Stimulated activated CD4-positive, alpha-beta T cell treated with anti-CD3 and anti-CD28 coated beads, Interleukin-2, amount 100 ng/mL, for 48 hours (primary cell): Measurements from ENCODE around the gene MGAT4D.
"Not testable (repeated sequence)": the region's sequence is repeated elsewhere in the genome, so short reads cannot be mapped to it uniquely, and the experiment has no call there.

ENCODE experiments used
- DNase-seq, 2 donors: peaks; one replicate each; pipeline ENCODE4 v3.0.0-alpha.2; 2020

Gene MGAT4D

DNA sequence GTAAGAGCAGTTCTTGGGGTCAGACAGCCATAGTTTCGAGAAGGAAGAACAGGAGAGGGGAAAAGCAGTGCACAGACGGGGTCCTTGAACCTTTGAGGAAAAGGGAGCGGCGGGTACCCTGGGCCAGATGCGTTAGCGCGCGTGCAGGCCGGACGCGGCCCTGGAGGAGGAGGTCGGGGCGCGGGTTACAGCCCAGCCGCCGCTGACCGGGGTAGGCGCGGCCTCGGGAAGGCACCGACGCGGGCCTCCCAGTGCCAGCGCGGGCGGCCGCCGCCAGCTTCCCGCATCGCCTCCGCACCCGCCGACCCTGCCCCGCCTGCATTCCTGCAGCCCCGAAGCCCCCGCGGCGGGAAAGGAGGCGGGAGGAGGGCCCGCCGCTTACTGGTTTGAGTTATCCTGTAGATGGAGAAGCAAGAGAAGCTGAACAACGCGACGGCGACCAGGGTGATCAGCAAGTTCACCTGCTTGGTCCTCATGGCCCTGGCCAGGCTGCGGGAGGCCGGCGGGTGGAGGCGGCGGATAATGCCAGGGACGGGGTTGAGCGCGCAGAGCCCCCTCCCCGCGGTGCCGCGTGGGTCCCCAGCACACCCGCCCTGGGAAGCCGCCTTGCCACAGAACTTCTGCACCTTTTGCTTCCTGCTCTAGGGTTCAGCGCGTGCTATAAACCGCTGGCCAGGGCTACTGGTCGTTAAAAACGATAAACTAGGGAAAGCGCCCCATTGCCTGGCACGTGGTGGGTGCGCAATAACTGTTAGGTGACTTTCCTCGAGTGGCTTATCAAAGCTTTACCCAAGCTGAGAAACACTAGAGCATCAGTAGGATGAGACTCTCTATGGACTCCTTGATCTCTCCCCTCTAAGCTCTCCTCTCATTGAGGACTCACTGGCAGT, at the start of gene MGAT4D:
TSS of gene MGAT4D (minus strand) at position 547 of the 890 bp plus-strand sequence. CDS start at position 476, 71 bp downstream.
- no peak for DNase-seq

DNA sequence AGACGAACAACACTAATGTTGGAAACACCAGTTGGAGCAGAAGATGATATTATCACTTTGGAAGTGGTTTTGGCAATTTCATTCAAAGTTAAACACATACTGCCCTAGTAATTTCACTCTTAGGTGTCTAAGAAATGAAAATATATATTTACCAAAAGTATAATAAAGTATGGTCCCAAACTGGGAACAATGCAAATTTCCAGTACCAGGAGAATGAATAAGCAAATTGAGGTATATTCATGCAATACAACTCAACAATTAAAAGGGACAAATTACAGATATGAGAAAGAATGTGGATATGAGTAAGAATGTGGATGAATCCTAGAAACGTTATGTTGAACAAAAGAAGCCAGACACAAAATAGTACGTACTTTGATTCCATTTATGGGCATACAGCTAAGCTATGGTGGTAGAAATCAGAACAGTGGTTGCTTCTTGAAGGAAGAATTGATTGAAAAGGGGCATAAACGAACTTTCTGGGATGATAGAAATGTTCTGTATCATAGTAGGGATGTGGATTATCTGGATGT, 35.9 kb upstream of the MGAT4D start:
- DNase-seq, result no peak

DNA sequence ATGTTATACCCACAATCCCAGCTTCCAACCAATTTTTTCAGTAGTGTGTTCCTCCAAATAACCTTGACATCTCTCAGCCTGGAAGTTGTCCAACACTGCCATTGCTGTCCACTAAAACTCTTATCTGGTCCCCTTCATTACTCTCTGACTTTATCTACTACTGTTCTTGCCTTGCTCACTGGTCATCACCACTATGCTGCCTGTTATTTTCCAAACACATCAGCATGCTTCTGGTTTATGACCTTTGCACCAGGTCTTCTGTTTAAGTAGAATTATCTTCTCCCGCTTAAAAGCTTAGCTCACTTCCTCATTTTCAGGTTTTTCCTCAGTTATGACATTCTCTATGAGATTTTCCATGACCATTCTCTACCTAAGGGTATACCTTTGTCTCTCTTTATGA, 31.3 kb upstream of the MGAT4D start:
- DNase-seq, result no peak

DNA sequence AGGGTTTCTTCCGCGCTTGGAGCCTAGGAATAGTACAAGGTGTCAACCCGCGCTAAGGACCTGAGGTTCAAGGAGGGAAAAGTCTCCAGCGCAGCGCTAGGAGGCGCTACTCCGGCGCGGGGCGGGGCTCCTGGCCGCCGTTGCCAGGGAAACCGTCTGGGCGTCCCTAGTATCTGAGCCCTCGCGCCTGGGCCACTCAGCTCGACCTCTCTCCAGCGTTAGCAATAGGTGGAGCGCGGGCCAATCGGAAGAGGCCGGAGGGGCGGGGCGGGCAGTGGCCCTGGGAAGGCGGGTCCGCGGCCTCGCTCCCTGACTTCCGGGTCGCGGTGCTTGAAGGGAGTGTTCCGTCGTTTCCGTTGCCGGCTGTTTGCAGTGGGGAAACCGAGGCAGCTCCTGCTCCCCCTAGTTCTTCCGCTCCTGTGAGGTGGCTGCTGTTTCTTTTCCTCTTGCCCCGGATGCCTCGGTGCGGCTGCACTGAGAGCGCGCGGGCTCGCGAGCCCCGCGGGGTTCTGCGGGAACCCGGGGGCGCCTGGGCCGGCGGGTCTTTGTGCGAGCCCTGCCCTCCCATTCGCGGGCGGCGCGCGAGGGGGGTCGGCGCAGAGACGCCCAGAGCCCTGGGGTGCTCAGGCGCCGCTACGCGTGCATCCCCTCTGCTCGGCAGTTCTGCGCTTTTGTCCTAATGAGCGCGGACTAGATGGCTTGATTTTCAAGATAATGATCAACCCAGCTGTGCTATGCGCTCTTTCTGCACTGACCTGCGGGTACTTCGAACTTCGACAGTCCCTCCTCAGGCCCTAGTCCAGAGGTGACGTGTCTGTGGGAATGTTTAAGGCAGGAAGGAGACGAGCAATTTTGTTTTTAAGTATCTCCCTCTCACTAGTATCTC, 26.0 kb upstream of the MGAT4D start, which contains the start of gene ELMOD2:
TSS of gene ELMOD2 (plus strand) at position 312 of the 886 bp plus-strand sequence. CDS start 1,261 bp downstream, outside the sequence.
- peak; percentile 95 to 97 for DNase-seq

DNA sequence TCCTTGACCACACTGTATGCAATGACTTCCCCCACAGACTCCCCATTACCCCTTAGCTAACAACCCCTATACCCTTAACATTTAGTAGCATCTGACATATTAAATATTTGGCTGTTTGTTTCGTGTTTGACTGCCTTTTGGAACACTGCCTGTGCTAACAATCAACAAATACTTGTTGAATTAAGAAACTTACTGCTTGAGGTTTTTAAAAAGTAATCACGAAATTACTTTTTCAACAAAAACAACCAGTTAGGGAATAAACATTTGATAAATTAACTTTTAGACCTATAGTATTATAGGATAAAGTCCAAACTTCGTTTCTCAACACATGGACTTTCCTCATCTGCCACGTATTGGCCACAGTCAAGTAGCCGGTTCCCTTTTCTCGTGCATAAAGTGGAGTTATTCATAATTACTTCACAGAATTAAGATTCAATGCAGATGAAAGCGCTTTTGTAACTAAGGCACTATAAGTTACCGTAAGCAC, 25.3 kb upstream of the MGAT4D start:
- DNase-seq, result no peak

DNA sequence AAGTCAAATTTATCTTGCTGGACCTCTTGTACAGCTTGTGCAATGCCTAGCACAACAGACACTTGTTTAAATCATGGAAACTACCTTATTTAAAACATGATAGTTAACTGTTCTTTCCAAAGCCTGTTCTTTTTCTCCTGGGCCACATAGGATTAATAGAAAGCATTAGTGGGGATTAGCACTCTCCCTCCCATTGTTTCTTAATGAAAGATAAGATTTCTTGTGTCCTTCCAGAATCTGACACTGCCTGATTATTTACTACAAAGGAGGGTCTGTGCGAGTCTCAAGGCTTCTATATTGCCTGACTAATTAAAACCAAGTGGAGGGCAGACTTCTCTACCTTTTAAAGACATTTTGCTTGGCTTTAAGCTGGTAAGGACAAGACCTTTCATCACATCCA, 17.3 kb upstream of the MGAT4D start:
- no peak for DNase-seq

DNA sequence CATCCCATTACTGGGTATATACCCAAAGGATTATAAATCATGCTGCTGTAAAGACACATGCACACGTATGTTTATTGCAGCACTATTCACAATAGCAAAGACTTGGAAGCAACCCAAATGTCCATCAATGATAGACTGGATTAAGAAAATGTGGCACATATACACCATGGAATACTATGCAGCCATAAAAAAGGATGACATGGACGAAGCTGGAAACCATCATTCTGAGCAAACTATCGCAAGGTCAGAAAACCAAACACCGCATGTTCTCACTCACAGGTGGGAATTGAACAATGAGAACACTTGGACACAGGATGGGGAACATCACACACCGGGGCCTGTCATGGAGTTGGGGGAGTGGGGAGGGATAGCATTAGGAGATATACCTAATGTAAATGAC, 15.7 kb upstream of the MGAT4D start:
- DNase-seq, result not testable (repeated sequence)

DNA sequence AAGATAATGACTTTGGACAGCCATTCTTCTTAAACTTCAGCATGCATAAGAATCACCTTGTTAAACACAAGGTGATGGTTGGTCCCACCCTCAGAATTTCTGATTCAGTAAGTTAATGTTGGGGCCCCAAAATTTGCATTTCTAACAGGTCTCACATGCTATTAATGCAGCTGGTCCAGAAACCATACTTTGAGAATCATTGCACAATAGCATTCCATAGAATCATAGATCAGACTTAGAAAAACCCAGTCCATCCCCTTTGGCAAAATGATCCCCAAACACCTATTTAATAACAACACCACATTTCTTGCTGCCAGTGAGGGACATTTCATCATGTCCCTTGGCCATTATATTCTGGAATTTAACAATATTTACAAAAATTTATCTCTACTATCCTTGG, 6.2 kb upstream of the MGAT4D start:
- no peak for DNase-seq

DNA sequence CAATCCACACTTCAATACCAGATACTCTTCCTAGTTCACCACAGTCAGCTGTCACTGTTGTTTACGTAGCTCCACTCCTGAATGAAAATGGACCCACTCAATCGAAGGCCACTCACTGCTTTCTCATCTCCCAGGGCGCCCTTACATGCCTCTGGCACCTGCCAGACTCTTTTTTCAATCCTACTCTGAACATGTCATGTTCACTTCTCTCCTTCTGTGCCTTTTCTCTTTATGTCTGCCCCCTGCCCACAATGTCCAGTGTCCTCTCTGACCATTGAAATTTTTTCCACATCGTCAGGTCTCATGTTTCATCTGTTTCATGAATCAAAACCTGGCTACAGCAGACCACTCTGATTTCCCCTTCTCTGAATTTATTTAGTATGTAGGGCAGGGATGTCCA, 1.3 kb upstream of the MGAT4D start:
- DNase-seq, result no peak

DNA sequence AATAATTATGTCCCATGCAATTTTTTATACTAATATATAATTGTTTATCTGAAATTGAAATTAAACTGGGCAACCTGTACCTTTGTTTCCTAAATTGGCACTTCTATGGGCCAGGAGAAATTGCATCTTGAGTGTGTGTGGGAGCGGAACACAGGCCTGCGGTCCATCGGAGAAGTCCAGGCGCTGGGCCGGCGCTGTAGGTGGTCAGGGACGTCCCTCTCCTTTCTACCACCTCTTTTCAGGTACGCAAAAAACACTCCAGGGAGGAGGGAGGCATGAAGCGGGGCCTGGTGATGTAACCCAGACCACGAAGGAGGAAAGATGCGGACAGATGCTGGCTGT, 717 bp downstream of the MGAT4D start:
- no peak for DNase-seq

DNA sequence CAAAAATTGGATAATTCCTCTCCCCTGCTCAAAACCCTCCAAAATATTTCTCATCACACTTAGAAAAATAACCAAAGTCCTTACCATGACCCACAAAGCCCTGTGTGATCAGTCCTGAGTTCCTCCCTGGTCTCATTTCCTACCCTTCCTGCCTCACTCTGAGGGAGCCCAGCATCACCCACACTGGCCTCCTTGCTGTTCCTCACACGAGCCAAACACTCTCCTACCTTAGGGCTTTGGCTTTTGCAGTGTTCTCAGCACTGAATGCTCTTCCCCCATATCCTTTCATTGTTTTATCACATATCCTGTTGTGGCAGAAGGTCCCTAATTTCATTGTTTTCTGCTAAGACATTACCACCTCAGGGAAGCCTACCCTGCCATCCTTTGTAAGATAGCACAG, 12.2 kb downstream of the MGAT4D start:
- DNase-seq, result no peak

DNA sequence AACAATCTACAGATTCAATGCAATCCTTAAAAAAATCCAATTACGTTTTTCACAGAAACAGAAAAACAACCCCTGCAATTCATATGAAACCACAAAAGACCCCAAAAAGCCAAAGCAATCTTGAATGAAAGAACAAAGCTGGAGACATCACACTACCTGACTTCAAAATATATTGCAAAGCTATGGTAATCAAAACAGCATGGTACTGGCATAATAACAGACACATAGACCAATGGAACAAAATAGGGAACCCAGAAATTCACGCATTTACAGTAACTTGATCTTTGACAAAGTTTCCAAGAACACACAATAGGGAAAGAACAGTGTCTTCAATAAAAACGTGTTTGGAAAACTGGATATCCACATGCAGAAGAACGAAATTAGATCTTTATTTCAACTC, 14.6 kb downstream of the MGAT4D start:
- no peak for DNase-seq

DNA sequence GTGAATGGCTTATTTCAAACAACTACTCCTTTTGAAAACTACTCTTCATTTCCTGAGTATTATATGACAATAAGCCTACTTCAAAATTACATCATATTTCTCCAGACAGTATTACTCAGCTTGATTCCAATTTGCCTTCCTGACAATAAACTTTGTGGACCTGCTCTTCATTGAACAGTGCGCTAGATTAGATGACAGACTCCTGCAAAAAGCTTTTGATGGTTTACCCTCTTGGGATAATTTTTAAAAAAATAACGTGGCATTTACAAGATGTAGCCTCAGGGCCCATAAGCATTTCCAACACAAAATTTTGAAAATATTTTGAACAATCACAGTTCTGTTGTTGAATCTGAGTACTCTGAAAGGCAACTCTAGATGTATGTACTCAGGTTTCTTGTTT, 25.9 kb downstream of the MGAT4D start:
- DNase-seq, result no peak

DNA sequence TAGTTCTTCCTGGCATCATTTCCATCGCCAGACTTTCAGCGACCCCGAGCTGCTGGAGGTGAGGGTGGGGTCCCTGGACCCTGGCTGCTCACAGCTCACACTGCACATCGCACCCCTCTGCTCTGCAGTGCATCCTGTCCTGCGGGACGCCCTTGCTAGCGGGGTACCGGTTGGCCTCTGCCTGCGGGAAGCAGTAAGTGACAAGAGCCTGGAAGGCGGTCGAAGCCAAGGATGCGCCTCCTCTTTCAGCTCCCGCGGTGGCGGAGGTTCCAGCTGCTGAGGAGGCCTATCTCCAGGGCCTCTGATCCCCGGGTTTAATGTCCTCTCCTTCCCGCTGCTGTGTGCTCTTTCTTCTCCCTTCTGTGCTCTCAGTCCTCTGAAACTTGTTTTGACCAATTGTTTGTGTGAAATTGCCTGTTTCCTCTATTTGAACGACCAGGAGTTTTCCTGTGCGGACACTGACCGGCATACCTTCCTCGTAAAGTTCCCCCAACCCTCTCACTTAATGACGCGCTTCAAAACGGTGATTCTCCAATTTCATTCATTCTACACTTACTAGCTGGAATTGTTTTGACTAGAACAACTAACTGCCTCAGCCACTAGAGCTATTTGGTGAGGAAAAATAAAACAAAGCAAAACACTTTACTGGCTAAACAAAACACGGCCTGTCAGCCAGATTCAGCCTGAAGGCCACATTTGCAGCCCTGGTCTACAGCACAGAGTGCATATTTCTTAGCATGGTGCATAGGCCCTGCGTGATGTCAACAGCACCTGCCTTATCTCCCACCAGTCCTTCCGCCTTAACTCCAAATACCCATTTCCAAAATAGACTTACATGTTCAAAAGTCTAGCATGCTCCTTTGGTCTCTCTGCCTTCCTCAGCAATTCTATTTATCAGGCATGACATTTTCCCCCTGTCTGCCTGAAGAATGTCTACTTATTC, 28.0 kb downstream of the MGAT4D start:
- no peak for DNase-seq

DNA sequence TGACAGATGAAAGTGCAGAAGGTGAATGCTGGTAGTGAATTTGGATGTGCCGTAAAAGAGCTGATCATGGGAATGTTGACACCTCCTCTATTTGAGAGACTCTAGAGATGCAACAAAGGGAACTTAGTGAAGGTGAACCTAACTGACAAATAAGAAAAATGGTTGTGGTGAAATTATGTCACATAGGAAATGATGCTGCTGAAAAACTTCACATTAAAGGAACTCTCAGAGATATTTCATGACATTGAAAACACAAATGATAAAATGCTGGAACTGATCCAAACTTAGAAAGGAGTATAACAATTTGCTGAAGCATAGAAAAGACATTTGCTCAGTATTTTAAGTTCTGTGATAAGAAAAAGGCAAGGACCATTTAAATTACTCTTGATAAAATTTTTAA, 31.9 kb downstream of the MGAT4D start:
- DNase-seq, result no peak

DNA sequence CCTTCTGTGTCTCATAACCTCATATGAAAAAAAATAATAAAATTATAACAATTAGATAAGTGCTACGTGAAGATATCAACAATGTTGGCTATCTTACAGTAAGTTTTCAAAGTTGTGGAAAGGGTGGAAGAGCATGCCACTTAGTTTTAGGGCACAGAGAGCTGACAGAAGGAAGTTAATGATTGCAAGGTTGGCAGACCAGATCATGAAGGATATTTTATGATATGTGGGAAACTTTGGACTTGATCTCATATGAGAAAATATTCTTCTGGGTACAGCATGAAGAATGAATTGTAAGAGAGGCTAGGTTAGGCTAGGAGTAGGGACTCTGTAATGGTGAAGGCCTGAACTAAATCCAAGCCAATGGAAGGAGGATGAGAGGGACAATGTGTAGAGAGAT, 34.5 kb downstream of the MGAT4D start:
- DNase-seq, result no peak

DNA sequence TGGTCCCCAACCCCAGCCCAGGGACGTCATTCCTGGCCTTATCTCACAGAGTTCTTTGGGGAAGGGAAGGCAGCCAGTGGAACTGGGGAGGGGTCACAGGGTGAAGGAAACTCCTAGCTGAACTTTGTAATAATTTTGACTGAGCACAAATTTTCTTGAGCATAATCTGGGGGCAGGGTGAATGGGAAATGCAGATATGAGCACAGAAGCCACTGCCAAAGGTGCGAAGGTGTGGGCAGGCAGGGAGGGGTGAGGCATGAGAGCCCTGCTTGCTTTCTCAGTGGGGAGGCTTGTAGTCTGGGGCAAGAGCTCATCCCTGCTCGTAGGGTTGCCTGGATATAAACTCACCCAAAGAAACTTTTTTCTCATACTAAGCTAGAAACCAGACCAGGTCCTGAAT, 34.9 kb downstream of the MGAT4D start:
- no peak for DNase-seq

DNA sequence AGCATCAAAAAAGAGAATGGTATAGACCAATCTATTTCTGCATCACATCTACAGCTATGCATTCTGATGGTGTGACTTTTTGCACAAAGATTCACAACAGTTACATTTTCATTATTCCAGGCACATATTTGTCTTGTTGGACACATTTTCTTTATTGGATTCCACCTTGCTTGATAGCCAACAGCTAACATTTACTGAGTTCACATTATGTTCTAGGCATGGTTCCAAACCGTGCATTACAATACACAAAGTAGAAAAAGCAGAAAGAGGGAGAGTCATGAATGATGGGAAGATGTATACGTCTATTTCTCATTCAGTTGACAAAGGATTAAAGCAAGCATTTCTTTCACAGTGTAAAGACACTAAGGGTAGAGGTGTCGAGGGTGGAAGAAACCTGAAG, 47.7 kb downstream of the MGAT4D start:
- no peak for DNase-seq

DNA sequence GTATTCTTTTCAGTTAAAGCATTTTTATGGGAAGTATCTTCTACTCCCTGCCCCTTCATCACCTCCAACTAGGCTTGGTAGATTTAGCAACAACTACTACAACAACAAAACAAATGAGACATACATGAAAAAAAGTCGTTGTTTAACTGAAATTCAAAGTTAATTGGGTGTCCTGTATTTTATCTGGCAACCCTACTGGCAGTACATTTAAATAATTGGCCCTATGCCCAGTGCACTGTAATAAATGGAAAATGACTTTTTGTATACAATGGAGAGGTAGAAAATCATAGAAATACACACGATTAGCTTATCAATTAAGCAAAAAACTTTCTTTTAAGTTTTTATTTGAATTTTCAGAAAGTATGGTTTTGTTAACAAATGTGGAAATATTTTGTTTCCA, 49.3 kb downstream of the MGAT4D start:
- DNase-seq, result no peak

DNA sequence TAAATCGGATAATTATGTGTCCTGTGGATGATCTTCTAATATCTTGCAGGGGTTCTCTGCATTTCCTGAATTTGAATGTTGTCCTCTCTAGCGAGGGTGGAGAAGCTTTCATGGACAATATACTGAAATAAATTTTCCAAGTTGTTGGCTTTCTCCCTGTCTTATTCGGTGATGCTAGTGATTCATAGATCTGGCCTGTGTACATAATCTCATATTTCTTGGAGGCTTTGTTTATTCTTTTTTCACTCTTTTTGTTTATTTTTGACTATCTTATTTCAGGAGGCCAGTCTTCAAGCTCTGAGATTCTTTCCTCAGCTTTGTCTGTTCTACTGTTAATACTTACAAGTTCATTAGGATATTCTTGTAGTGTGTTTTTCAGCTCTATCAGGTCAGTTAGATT, 49.9 kb downstream of the MGAT4D start:
- no peak for DNase-seq

DNA sequence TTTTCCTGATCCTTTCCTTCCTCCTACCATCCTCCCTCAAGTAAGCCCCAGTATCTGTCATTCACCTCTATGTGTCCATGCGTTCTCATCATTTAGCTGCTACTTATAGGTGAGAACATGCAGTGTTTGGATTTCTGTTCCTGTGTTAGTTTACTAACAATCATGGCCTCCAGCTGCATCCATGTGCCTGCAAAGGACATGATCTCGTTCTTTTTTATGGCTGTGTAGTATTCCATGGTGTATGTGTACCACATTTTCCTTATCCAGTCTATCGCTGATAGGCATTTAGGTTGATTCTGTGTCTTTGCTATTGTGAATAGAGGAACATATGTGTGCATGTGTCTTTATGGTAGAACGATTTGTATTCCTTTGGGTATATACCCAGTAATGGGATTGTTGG, 53.7 kb downstream of the MGAT4D start:
- DNase-seq, result not testable (repeated sequence)

DNA sequence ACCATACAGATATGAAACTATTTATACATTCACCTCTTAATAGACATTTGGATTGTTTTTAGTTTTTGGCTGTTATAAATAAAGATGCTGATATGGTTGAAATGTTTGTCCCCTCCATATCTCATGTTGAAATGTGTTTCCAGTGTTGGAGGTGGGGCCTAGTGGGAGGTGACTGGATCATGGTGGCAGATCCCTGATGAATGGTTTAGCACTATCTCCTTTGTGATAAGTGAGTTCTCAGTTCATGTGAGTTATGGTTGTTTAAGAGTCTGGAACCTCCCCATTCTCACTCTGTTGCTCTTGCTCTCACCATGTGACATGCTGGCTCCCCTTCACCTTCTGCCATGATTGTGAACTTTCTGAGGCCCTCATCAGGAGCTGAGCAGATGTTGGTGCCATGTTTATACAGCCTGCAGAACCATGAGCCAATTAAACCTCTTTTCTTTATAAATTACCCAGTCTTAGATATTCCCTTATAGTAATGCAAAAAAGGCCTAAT, 58.4 kb downstream of the MGAT4D start:
- DNase-seq, result no peak
